GM23338 (cell line): ENCODE results near the gene RCAN3. TPM values are rescaled to one million over a fixed set of nuclear protein-coding genes. Genes with fewer than 3 reads are reported as not detected.
"Not testable (repeated sequence)": the region's sequence is repeated elsewhere in the genome, so short reads cannot be mapped to it uniquely, and the experiment has no call there.

Experiments used
- ATAC-seq: fragments of 200-7000 bp; cut with Tn5 transposase; 3 replicates; pipeline ENCODE4 v1.9.1; 2020
- DNase-seq: peaks from one replicate; pipeline ENCODE4 v3.0.0-alpha.2; 2015; ENCODE audit warnings: low spot score
- H2AFZ ChIP-seq: fragments of 200-600 bp; sonication (generic); 2 replicates; pipeline ENCODE4 v1.8.0; 2016; ENCODE audit warnings: antibody characterized with exemption, mild to moderate bottlenecking, moderate library complexity
- H3F3A ChIP-seq: fragments of 200-600 bp; sonication (generic); replicated peaks from 2 replicates; pipeline ENCODE4 v1.8.0; 2017; ENCODE audit warnings: antibody characterized with exemption, mixed run types, low read depth
- H3K27ac ChIP-seq: fragments of 200-600 bp; sonication (generic); 2 replicates; pipeline ENCODE4 v1.6.1; 2016; ENCODE audit warnings: low read depth
- H3K27me3 ChIP-seq: fragments of 200-600 bp; sonication (generic); 2 replicates; pipeline ENCODE4 v1.8.0; 2016; ENCODE audit warnings: mild to moderate bottlenecking, mixed run types, moderate library complexity; ENCODE audit not compliant: insufficient read depth
- H3K36me3 ChIP-seq: fragments of 200-600 bp; sonication (generic); 2 replicates; pipeline ENCODE4 v1.8.0; 2016; ENCODE audit warnings: mild to moderate bottlenecking; ENCODE audit not compliant: insufficient read depth
- H3K4me1 ChIP-seq: fragments of 200-600 bp; sonication (generic); 2 replicates; pipeline ENCODE4 v1.8.0; 2016; ENCODE audit warnings: mild to moderate bottlenecking, moderate library complexity; ENCODE audit not compliant: insufficient read depth
- H3K4me2 ChIP-seq: fragments of 200-600 bp; sonication (generic); 2 replicates; pipeline ENCODE4 v1.7.1; 2017; ENCODE audit warnings: mixed run types
- H3K4me3 ChIP-seq: fragments of 200-600 bp; sonication (generic); 2 replicates; pipeline ENCODE4 v1.6.1; 2016; ENCODE audit warnings: mixed run types
- H3K79me2 ChIP-seq: fragments of 200-600 bp; sonication (generic); replicated peaks from 2 replicates; pipeline ENCODE4 v1.8.0; 2017; ENCODE audit warnings: mild to moderate bottlenecking; ENCODE audit not compliant: insufficient read depth
- H3K9me2 ChIP-seq: fragments of 200-600 bp; sonication (generic); 2 replicates; pipeline ENCODE4 v1.8.0; 2017; ENCODE audit not compliant: insufficient read depth
- H4K20me1 ChIP-seq: fragments of 200-600 bp; sonication (generic); replicated peaks from 2 replicates; pipeline ENCODE4 v1.8.0; 2017; ENCODE audit warnings: mild to moderate bottlenecking; ENCODE audit not compliant: insufficient read depth
- H3K27ac Mint-ChIP-seq: 2 replicates; pipeline ENCODE4 v1.8.0; 2020; ENCODE audit warnings: inconsistent platforms, mild to moderate bottlenecking, moderate library complexity, mixed read lengths
- H3K27me3 Mint-ChIP-seq: 3 replicates; pipeline ENCODE4 v1.8.0; 2022; ENCODE audit warnings: low read depth, mild to moderate bottlenecking, moderate library complexity, mixed read lengths, inconsistent platforms; ENCODE audit not compliant: insufficient read depth, poor library complexity
- H3K36me3 Mint-ChIP-seq: 3 replicates; pipeline ENCODE4 v1.8.0; 2021; ENCODE audit warnings: low read depth, mild to moderate bottlenecking, inconsistent platforms, moderate library complexity, mixed read lengths
- H3K4me1 Mint-ChIP-seq: 3 replicates; pipeline ENCODE4 v1.8.0; 2020; ENCODE audit warnings: mild to moderate bottlenecking, inconsistent platforms, mixed read lengths
- H3K4me3 Mint-ChIP-seq: 3 replicates; pipeline ENCODE4 v1.8.0; 2021; ENCODE audit warnings: moderate library complexity, mild to moderate bottlenecking, inconsistent platforms, mixed read lengths
- H3K9me3 Mint-ChIP-seq: 3 replicates; pipeline ENCODE4 v1.8.0; 2020; ENCODE audit warnings: moderate library complexity, mild to moderate bottlenecking, inconsistent platforms, mixed read lengths
- CREB1 ChIP-seq: fragments of 250-450 bp; sonication (Bioruptor Pico); IDR thresholded peaks from 2 replicates; pipeline ENCODE4 v1.5.0; 2020; ENCODE audit warnings: low read depth, mild to moderate bottlenecking, moderate library complexity
- EZH2 ChIP-seq: fragments of 200-600 bp; sonication (generic); IDR thresholded peaks from one replicate; pipeline ENCODE4 v1.8.0; 2017; ENCODE audit warnings: antibody characterized with exemption, mild to moderate bottlenecking, low read depth; ENCODE audit not compliant: unreplicated experiment
- EZH2phosphoT487 ChIP-seq: fragments of 200-600 bp; sonication (generic); IDR thresholded peaks from one replicate; pipeline ENCODE4 v1.8.1; 2018; ENCODE audit warnings: antibody characterized with exemption; ENCODE audit not compliant: unreplicated experiment
- JUNB ChIP-seq: IDR thresholded peaks from one replicate; pipeline ENCODE4 v1.6.1; 2016; ENCODE audit warnings: antibody characterized with exemption; ENCODE audit not compliant: unreplicated experiment
- NANOG ChIP-seq: IDR thresholded peaks from 2 replicates; pipeline ENCODE4 v1.6.1; 2016; ENCODE audit warnings: antibody characterized with exemption, borderline replicate concordance
- POLR2AphosphoS5 ChIP-seq: IDR thresholded peaks from 2 replicates; pipeline ENCODE4 v1.6.1; 2016; ENCODE audit warnings: antibody characterized with exemption, low read depth
- STAT1 ChIP-seq: IDR thresholded peaks from one replicate; pipeline ENCODE4 v1.6.1; 2016; ENCODE audit warnings: antibody characterized with exemption; ENCODE audit not compliant: unreplicated experiment
- ZNF114 ChIP-seq: fragments of 250-450 bp; sonication (Bioruptor Pico); IDR thresholded peaks from 2 replicates; pipeline ENCODE4 v1.5.0; 2020; ENCODE audit warnings: mild to moderate bottlenecking, moderate library complexity
- ZNF331 ChIP-seq: fragments of 250-450 bp; sonication (Bioruptor Pico); IDR thresholded peaks from 2 replicates; pipeline ENCODE4 v1.5.0; 2020; ENCODE audit warnings: low read depth, mild to moderate bottlenecking, moderate library complexity
- polyA plus RNA-seq: library from polyadenylated mRNA; unstranded; fragments of >200 nt; fragmentation: Nextera tagmentation; extraction: Ambion mirVana; gene quantifications from 2 replicates; pipeline ENCODE4 v1.2.1, GENCODE V29; 2016
- total RNA-seq: library from RNA; depleted of rRNA; stranded (reverse); fragments of >200 nt; shearing (Covaris generic); gene quantifications from 2 replicates; pipeline ENCODE4 v1.2.3, GENCODE V29; 2014
- TF ChIP-seq, protein P1 (sequence below): IDR thresholded peaks from one replicate; pipeline ENCODE4 v1.6.1; 2018; ENCODE audit warnings: antibody characterized with exemption; ENCODE audit not compliant: unreplicated experiment
- TF ChIP-seq, protein P2 (sequence below): IDR thresholded peaks from 2 replicates; pipeline ENCODE4 v1.6.1; 2016; ENCODE audit warnings: antibody characterized with exemption

Gene RCAN3
- total and polyA plus RNA-seq, 2 experiments from 2014 or later, result 8.9 to 11.2 TPM

DNA sequence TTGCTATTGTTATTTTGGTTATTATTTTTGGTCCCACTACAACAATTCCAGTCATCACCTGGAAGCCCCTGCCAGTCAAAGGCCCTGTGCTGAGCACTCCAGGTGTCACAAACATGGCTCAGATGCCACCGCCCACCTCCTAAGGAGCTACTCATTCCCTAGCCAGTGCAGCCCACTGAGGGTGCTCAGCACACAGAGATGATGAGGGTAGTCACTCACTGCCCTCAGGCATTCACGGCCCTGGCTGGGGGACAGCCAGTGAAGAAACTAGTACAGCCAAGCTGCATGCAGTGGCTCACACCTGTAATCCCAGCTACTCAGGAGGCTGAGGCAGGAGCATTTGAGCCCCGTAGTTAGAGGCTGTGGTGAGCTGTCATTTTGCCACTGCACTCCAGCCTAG is 44.8 kb upstream of the RCAN3 start (continued):
- TF ChIP-seq, protein P1, sequence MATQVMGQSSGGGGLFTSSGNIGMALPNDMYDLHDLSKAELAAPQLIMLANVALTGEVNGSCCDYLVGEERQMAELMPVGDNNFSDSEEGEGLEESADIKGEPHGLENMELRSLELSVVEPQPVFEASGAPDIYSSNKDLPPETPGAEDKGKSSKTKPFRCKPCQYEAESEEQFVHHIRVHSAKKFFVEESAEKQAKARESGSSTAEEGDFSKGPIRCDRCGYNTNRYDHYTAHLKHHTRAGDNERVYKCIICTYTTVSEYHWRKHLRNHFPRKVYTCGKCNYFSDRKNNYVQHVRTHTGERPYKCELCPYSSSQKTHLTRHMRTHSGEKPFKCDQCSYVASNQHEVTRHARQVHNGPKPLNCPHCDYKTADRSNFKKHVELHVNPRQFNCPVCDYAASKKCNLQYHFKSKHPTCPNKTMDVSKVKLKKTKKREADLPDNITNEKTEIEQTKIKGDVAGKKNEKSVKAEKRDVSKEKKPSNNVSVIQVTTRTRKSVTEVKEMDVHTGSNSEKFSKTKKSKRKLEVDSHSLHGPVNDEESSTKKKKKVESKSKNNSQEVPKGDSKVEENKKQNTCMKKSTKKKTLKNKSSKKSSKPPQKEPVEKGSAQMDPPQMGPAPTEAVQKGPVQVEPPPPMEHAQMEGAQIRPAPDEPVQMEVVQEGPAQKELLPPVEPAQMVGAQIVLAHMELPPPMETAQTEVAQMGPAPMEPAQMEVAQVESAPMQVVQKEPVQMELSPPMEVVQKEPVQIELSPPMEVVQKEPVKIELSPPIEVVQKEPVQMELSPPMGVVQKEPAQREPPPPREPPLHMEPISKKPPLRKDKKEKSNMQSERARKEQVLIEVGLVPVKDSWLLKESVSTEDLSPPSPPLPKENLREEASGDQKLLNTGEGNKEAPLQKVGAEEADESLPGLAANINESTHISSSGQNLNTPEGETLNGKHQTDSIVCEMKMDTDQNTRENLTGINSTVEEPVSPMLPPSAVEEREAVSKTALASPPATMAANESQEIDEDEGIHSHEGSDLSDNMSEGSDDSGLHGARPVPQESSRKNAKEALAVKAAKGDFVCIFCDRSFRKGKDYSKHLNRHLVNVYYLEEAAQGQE, result no peak
- TF ChIP-seq EZH2 (no peak), ZNF331 (no peak), ZNF114 (CRISPR knock-in tag) (no peak), POLR2AphosphoS5 (no peak), JUNB (no peak), STAT1 (no peak), EZH2phosphoT487 (no peak)
- TF ChIP-seq, protein P2, sequence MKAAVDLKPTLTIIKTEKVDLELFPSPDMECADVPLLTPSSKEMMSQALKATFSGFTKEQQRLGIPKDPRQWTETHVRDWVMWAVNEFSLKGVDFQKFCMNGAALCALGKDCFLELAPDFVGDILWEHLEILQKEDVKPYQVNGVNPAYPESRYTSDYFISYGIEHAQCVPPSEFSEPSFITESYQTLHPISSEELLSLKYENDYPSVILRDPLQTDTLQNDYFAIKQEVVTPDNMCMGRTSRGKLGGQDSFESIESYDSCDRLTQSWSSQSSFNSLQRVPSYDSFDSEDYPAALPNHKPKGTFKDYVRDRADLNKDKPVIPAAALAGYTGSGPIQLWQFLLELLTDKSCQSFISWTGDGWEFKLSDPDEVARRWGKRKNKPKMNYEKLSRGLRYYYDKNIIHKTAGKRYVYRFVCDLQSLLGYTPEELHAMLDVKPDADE, result no peak

DNA sequence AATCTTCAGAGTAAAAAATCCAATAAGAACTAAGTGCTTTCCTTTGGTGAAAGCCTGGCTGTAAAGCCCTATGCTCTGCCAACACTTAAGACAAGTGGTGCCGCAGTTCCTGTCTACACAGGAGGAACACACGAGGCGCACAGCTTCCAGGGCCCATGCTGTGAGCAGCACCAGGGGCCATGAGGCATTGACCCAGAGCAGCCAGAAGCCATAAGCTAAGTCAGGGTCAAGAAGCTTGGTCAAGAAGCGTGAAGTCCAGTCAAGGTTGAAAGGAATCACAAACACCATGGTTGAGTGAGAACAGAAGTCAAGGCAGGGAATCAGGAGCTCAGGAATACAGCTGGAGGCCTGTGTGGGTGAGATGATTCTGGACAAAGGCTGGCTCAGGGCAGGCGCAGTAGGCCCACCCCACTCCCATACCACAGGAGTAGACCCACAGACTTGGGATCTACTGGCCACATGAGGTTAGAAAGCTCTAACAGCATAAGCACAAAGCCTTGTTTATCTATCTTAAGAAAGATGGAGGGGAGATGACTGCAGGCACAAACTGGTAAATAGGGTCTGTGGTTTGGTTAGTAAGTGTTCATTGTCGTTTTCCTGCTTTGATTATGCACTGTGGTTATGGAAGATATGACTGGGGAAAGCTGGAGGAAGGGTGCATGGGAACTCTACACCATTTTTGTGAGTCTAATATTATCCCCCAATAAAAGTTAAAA is 42.9 kb upstream of the RCAN3 start:
- Histone ChIP-seq H4K20me1 (no peaks in the 10 kb centered on the region), H3K9me2 (no peaks in the 10 kb centered on the region)
- no peak for TF ChIP-seq NANOG
- TF ChIP-seq EZH2phosphoT487, result no peak
- TF ChIP-seq CREB1, result no peak
- TF ChIP-seq EZH2, result no peak

DNA sequence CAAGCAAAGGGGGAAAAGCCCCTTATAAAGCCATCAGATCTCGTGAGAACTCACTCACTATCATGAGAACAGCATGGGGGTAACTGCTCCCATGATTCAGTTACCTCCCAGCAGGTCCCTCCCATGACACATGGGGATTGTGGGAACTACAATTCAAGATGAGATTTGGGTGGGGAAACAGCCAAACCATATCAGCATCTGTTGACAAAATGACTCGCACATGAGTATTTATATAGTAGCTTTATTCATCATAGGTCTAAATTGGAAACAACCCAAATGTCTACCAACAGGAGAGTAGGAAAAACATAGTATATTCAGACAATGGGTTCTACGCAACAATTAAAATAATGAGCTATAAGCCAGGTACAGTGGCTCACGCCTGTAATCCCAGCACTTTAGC is 40.5 kb upstream of the RCAN3 start:
- peaks cover 28% of the 10 kb centered on the region for H3K4me1 ChIP-seq
- H3K4me1 Mint-ChIP-seq, result peaks cover 37% of the 10 kb centered on the region

More for the DNA sequence above, 42.9 kb upstream of the RCAN3 start:
- Mint-ChIP-seq H3K9me3 (peaks cover 5% of the 10 kb centered on the region; the same call in 2 of the 3 replicates), H3K27ac (no peak overlapping the region), H3K4me3 (no peak overlapping the region), H3K27me3 (peaks cover 7% of the 10 kb centered on the region), H3K36me3 (peaks cover 14% of the 10 kb centered on the region; the same call in 2 of the 3 replicates), H3K4me1 (peaks cover 17% of the 10 kb centered on the region)
- H3K4me1 ChIP-seq, result peaks cover 15% of the 10 kb centered on the region
- H3K27ac ChIP-seq, result no peak overlapping the region
- no peak overlapping the region for H3K4me3 ChIP-seq
- H3K36me3 ChIP-seq, result no peaks in the 10 kb centered on the region
- DNase-seq (no peak), ATAC-seq (no peak)
- H3K4me2 ChIP-seq, result no peak overlapping the region
- H2AFZ ChIP-seq, result no peak overlapping the region
- no peaks in the 10 kb centered on the region for H3K79me2 ChIP-seq
- H3F3A ChIP-seq, result no peaks in the 10 kb centered on the region
- H3K27me3 ChIP-seq, result no peaks in the 10 kb centered on the region

More for the DNA sequence above, 40.5 kb upstream of the RCAN3 start:
- H3K27me3 Mint-ChIP-seq, ATAC-seq, H3K4me2 ChIP-seq, H2AFZ ChIP-seq, H3K4me3 Mint-ChIP-seq, H3K27ac ChIP-seq, H3K9me2 ChIP-seq, H3K4me3 ChIP-seq, H3F3A ChIP-seq, H3K36me3 ChIP-seq, H4K20me1 ChIP-seq, H3K27me3 ChIP-seq, H3K79me2 ChIP-seq, H3K9me3 Mint-ChIP-seq, DNase-seq: not testable (repeated sequence)
- peak overlapping the region; percentile 53; the same call in 1 of the 2 replicates for H3K27ac Mint-ChIP-seq
- H3K36me3 Mint-ChIP-seq, result peaks cover 14% of the 10 kb centered on the region; the same call in 2 of the 3 replicates
